Measurements from ENCODE around the gene ST8SIA3.

The ST8SIA3 gene

DNA sequence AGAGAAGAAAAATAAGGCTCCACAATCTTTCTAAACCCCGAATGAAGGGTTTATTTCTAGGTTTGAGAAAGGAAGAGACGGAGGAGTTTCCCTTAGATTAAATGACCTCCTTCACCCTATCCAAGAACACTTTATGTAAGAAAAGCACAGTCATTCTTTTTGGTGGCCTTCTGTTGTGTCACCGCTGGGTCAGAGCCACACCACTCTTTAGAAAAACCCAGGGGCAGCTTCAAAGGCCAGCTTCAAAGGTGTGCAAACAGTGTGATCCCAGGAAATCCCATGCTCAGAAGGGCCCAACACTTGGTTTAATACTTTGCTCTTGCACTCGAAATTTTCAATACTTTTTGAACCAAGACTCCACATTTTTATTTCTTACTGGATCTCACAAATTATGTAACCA, 7.1 kb downstream of the ST8SIA3 start:
- TF ChIP-seq, protein P1, sequence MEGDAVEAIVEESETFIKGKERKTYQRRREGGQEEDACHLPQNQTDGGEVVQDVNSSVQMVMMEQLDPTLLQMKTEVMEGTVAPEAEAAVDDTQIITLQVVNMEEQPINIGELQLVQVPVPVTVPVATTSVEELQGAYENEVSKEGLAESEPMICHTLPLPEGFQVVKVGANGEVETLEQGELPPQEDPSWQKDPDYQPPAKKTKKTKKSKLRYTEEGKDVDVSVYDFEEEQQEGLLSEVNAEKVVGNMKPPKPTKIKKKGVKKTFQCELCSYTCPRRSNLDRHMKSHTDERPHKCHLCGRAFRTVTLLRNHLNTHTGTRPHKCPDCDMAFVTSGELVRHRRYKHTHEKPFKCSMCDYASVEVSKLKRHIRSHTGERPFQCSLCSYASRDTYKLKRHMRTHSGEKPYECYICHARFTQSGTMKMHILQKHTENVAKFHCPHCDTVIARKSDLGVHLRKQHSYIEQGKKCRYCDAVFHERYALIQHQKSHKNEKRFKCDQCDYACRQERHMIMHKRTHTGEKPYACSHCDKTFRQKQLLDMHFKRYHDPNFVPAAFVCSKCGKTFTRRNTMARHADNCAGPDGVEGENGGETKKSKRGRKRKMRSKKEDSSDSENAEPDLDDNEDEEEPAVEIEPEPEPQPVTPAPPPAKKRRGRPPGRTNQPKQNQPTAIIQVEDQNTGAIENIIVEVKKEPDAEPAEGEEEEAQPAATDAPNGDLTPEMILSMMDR (IDR thresholded peaks at IDR 0.05; ENCODE audit: low read length, missing control alignments): no peak
- H3K4me3 ChIP-seq (replicated peaks; ENCODE audit: low read depth, low read length): no peak overlapping the region
- no peak for DNase-seq (ENCODE audit: low read depth)

DNA sequence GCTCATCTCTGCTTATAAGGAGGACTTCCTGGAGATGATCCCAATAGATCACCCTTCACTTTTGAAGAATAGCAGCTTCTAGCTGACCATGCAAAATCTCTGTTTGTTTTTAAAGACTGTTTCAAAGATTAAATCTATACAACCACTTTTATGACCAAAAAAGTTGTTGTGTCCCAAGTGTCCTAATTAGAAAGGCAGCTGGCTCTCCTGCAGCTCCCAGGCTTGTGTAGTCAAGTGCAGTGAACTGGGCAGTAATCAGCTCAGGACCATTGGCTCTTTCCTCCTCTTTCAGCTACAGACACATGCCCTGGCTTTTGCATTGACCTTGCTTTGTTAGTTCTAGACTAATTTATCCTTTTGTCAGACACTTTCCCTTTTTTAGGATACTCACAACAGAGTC, 10.4 kb downstream of the ST8SIA3 start:
- DNase-seq (ENCODE audit: low read depth): no peak
- TF ChIP-seq, protein P1 (IDR thresholded peaks at IDR 0.05; ENCODE audit: low read length, missing control alignments): no peak

DNA sequence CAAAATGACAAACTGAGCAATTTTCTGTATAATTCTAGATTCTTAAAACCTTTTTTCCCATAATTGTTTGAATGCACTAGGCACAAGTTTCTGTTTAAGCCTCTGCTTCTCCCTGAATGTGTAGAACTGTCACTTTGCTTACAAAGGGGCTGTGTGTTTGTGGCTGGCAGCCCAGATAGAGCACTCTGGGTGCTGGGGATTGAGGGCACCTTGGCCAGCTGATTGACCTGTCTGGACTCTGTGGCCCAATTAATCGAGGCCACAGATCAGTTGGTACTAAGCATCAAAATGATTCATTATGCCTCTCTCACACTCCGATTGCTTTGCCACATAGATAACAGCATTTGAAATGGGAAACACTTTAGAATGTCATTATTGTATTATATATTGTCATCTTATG, 12.1 kb downstream of the ST8SIA3 start:
- H3K4me3 ChIP-seq (replicated peaks; ENCODE audit: low read depth, low read length): no peak overlapping the region
- no peak for DNase-seq (ENCODE audit: low read depth)
- TF ChIP-seq, protein P1 (IDR thresholded peaks at IDR 0.05; ENCODE audit: low read length, missing control alignments): no peak

More for the DNA sequence above, 10.4 kb downstream of the ST8SIA3 start:
- H3K4me3 ChIP-seq (replicated peaks; ENCODE audit: low read depth, low read length): no peak overlapping the region

DNA sequence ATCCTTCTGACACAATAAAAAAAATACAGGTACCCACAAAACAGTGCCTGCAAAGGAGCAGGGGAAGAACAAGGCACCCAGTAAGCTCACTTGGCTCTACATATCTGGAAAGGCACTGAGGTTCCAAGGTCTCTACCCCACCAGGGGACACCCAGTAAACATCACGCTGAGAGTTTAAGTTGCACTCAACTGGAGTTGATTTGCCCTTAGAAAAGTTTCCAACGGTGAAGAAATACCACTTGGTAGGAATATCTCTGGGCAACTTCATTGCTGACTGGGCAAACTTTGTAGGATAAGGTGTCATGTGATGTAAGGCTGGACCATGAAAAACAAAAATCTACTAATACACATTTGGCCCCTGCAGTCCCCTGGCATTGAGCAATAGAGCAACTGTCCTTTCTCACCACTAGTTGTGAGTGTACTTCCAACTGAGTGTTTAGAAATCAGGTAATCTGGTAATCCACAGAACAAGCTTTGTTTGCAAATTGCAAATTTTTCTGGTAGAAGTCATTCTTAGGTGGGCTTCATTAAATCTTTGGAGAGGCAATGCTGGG, 14.2 kb downstream of the ST8SIA3 start:
- TF ChIP-seq, protein P1 (IDR thresholded peaks at IDR 0.05; ENCODE audit: low read length, missing control alignments): no peak

DNA sequence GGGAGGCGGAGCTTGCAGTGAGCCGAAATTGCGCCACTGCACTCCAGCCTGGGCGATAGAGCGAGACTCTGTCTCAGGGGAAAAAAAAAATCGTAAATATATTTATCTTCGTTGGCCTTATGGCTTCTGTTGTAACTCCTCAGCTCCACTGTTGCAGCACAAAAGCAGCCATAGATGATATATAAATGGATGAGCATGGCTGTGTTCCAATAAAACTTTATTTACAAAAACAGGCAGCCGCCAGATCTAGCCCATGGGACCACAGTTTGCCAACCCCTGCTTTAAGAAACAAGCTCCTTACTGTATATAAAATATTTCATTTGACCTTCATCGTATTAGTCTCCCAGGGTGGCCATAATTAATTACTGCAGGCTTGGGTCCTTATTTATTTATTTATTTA, 20.1 kb downstream of the ST8SIA3 start:
- DNase-seq (ENCODE audit: low read depth): no peak
- H3K4me3 ChIP-seq (replicated peaks; ENCODE audit: low read depth, low read length): no peak overlapping the region
- TF ChIP-seq, protein P1 (IDR thresholded peaks at IDR 0.05; ENCODE audit: low read length, missing control alignments): no peak

More for the DNA sequence above, 14.2 kb downstream of the ST8SIA3 start:
- no peak overlapping the region for H3K4me3 ChIP-seq (replicated peaks; ENCODE audit: low read depth, low read length)
- no peak for DNase-seq (ENCODE audit: low read depth)

DNA sequence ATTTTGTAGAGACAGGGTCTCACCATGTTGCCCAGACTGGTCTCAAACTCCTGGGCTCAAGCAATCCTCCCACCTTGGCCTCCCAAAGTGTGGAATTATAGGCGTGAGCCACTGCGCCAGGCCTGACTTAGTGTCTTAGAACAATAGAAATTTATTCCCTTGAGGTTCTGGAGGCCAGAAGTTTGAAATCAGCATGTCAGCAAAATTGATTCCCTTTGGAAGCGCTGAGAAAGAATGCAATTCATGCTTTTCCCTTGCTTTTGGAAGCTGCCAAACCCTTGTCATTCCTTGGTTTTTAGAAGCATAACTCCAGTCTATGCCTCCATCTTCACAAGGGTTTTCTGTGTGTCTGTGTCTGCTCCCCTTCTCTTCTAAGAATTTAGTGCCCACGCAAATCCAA, 20.7 kb downstream of the ST8SIA3 start:
- H3K4me3 ChIP-seq (replicated peaks; ENCODE audit: low read depth, low read length): no peak overlapping the region
- TF ChIP-seq, protein P1 (IDR thresholded peaks at IDR 0.05; ENCODE audit: low read length, missing control alignments): no peak
- no peak for DNase-seq (ENCODE audit: low read depth)

DNA sequence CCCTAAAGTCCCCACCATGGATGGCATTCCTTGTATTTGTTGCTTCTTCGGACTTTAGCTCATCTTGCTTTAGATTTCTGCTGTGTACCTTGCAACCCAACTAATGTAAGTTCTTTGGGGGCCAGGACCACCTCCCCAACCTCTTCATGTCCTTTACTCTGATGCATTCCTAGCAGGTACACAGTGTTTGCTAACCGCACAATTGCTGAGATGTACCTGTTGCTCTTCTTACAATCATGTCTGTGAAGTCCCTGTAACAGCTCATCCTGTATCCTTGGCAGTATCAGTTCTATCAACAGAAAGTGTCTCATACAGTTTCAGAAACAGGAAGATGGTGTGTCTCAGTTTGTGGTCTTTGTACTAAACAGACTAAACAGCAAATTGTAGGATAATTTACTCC, 24.1 kb downstream of the ST8SIA3 start:
- no peak overlapping the region for H3K4me3 ChIP-seq (replicated peaks; ENCODE audit: low read depth, low read length)
- DNase-seq (ENCODE audit: low read depth): no peak
- TF ChIP-seq, protein P1 (IDR thresholded peaks at IDR 0.05; ENCODE audit: low read length, missing control alignments): no peak

Measured in fibroblast of pulmonary artery (primary cell).